ENCODE results near the gene JUND.

The JUND gene

GRCh38 chr19:18308051-18308947, 26.9 kb upstream of the JUND start:
- no peak for DNase-seq

DNA sequence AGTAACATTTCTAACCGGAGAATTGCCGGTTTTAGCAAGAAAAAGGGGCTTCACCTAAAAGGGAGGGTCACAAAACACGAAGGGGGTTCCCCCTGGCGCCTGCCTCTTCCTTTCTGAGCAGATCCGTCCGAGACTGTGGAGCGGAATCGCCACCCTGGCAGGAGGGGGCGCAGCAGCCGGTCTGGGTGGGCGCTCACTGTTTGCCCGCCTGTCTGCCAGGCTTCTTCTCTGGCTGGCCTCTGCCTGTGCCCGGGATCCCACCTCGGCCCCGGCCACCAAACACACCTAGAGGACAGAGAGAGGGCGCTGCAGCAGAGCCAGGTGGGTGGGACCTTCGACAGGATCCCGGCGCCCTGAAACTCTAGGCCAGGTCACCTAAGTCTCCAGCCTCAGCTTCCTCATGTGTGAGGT, 25.9 kb upstream of the JUND start:
- no peak for DNase-seq

DNA sequence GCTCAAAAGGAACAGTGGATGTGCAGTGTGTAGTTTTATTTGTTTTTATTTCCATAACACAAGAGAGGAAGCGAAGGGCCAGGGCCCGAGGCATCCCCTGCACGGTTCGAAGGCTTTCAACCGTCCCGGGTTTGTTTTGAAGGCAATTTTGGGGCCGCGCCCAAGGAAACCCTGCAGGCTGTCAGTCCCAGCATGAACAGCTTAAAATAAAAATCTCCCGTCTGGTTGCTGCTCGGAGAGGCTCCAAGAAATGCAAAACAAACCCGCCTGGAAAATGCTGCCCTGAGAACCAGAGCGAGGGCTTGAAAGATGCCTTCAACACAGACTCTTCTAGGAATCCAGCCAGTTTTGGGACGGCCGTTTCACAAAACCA, 25.5 kb upstream of the JUND start:
- DNase-seq: no peak

- no peak for DNase-seq
Measured at GRCh38 chr19:18306209-18306887, 24.9 kb upstream of the JUND start.

GRCh38 chr19:18304458-18305310, 23.3 kb upstream of the JUND start:
- DNase-seq: peak; percentile 83

GRCh38 chr19:18304208-18304457, 22.7 kb upstream of the JUND start:
- DNase-seq: no peak

- DNase-seq: no peak
Measured at GRCh38 chr19:18301718-18302111, 20.3 kb upstream of the JUND start.

GRCh38 chr19:18300930-18301717, 19.7 kb upstream of the JUND start:
- peak; percentile 79 for DNase-seq

- DNase-seq: no peak
Measured at GRCh38 chr19:18299654-18300053, 18.2 kb upstream of the JUND start.

DNA sequence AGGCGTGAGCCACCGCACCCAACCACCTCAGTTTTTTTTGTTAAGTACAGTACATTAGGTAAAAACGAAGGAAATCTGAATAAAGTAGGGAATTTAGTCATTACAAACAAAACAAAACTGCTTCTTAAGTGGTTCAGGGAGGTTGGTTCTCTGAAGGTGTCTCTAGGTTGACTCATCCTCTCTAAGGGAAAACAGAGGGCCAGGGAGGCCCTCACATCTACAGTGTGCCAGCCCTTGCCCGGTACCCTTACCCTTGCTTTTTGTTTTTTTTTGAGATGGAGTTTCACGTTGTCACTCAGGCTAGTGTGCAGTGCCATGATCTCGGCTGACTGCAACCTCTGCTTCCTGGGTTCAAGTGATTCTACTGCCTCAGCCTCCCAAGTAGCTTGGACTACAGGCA, 17.2 kb upstream of the JUND start:
- DNase-seq: no peak

GRCh38 chr19:18297308-18297707, 15.9 kb upstream of the JUND start:
- DNase-seq: peak; percentile 52

GRCh38 chr19:18295034-18295451, 13.6 kb upstream of the JUND start:
- DNase-seq: no peak

- DNase-seq: no peak
Measured at GRCh38 chr19:18294467-18294864, 13.0 kb upstream of the JUND start.

- peak; percentile 39 for DNase-seq
Measured at GRCh38 chr19:18293642-18294466, 12.4 kb upstream of the JUND start.

DNA sequence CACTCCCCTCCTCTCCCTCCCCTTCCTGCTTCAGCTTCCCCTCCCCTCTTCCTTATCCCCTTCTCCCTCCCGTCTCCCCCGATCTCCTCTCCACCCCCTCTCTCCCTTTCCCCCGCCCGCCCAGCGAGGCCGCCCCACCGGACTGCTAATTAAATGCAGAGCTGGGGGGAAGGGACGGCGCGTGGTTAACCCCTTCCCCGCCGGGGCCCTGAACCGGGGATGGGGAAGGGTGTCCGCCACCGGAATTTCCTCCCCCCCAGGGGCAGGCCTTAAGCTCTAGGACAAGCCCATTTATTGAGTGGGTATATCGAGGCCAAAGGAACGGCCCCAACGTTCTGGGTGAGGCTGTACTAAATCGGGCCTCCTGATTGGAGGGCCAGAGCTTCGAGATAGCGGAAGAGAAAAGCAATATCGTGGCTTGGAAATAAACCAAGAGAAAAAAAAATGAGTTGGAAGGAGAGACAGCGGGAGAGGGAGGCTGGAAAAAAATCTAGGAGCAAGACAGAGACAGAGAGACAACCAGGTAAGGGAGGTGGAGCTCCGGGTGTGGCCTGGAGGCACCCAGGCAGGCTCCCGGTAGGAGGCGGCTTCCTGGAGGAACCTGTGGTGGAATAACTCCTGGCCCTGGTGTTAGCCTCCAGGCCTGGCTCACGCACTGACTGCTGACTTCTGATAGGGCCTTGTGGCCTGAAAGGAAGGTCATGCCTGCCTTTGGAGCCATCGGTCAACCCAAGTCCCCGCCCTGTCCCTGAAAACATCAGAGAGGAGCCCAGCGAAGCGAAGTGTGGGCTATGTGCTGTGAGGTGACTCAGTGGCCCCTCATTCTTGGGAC, 11.6 kb upstream of the JUND start:
- peak; percentile 60 for DNase-seq

DNA sequence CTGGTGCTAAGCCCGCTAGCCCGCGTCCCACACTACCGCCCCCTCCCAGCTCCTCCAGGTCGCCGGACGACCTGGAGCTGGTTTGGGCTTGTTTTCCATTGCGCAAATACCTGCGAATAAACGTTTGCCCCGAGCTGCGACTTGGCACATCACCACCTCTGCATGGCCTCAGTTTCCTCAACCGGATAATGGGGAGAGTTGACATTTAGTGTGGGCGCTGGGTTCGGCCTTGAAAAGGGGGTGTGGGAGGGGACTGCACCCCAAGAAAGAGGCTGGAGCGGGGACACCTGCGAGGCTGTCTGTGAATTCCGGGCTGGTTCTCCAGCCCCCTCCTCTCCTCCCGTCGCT, 11.0 kb upstream of the JUND start:
- DNase-seq: no peak

DNA sequence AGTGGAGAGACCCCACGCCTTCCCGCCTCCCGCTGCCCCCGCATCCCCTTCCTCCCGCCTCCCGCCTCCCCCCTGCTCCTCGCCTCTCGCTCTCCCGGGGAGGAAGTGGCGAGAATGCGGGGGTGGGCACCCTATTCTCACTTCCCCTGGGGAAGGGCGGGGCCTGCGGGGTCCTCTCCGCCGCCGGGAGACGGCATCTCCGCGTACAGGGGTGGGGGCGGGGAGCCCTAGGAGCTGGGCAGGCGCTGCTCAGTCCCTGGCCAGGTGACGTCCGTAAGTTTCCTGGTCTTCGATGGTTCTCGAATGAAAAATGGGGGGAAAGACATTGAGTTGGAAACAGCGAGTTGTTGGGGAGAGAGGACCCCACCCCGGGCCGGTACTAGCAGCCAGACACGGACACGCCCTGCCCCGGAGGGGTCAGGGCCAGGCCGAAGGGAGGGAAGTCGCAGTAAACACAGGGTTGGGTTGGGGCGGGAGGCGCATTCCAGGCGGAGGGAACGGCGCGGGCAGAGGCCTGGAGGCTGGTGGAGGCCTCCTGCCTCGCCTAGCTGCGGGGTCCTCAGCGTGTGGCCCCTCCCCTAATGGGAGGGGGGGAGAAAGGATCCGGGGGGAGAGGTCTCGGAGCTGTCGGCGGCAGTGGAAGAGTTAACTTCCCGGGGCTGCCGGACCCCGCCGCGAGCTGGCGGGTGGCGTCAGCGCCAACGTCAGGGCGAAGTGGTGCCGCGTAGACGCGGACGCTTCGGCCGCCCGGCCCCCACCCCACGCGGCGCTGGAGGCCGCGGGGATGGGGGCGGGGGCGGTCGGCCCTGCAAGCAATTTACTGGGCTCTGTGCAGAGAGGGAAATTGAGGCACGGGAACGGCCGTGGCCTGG, 10.4 kb upstream of the JUND start:
- peak; percentile 78 for DNase-seq

- no peak for DNase-seq
Measured at GRCh38 chr19:18291019-18291524, 9.7 kb upstream of the JUND start.

GRCh38 chr19:18290302-18291018, 9.0 kb upstream of the JUND start:
- no peak for DNase-seq

All from EL (cell line).